ENCODE measurements around the gene DST.

The DST gene

DNA sequence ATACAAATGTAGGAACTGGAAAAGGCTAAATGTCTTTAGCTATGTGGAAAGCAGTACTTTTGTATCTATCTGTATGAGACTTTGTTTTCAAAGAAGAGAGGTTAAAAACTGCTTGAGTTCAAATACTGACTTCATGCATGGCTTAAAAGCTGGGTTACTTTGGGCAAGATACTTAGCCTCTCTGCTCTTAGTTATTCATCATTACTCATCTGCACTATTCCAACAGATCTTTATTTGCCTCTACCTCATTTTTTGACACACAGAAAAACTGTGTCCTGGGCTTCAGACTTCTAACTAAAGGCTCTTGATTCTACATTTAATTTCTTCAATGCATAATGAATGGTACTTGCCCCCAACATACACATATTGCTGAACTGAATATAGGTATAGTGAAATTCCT lies 114.8 kb downstream of the DST start:
- H3K27me3 ChIP-seq (replicated peaks), result no peaks in the 10 kb centered on the region
- in situ Hi-C loops (cut with HindIII; ENCODE audit: low pct_ligation_motif_present, low sequenced_read_pairs), result no loop called here
- no peak for DNase-seq
- TF ChIP-seq, protein P1, sequence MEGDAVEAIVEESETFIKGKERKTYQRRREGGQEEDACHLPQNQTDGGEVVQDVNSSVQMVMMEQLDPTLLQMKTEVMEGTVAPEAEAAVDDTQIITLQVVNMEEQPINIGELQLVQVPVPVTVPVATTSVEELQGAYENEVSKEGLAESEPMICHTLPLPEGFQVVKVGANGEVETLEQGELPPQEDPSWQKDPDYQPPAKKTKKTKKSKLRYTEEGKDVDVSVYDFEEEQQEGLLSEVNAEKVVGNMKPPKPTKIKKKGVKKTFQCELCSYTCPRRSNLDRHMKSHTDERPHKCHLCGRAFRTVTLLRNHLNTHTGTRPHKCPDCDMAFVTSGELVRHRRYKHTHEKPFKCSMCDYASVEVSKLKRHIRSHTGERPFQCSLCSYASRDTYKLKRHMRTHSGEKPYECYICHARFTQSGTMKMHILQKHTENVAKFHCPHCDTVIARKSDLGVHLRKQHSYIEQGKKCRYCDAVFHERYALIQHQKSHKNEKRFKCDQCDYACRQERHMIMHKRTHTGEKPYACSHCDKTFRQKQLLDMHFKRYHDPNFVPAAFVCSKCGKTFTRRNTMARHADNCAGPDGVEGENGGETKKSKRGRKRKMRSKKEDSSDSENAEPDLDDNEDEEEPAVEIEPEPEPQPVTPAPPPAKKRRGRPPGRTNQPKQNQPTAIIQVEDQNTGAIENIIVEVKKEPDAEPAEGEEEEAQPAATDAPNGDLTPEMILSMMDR (IDR thresholded peaks at IDR 0.05; ENCODE audit: low read depth, low read length, missing control alignments), result no peak
- H3K27ac ChIP-seq, result peak overlapping the region; percentile 88
- H3K36me3 ChIP-seq (replicated peaks), result peaks cover 12% of the 10 kb centered on the region
- no peak overlapping the region for H3K4me3 ChIP-seq (ENCODE audit: low read depth, low read length)

DNA sequence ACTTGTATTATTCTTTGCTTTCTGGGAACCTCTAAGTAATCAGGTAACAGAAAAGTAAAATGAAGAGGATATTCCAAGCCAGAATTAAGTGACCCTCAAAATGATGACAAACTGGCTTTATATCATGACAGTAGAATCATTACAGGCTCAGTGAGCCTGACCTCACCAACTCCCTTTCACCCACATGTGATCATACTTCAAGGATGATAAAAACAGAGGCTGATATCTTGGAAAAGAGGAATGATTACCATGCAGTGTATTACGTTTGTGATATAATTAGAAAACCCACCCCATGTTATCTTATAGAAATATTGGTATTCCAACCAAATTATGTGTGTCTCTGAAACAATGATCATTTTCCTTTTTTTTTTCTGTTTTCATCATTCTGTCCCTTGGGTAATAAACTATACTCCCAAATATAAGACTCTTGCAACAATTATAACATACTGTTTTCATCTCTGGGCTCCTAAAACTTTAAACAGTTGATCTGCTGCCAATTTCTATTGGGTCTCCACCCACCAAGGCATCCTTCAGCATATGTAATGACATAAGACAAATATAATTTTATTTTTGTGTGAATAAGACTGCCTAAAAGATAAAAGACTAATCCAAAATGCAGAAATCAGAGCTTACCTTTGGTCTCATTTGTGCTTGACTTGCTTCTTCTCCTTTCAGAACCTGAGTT lies 115.7 kb downstream of the DST start:
- TF ChIP-seq, protein P1 (IDR thresholded peaks at IDR 0.05; ENCODE audit: low read depth, low read length, missing control alignments), result no peak
- in situ Hi-C loops (cut with HindIII; ENCODE audit: low pct_ligation_motif_present, low sequenced_read_pairs), result no loop called here
- Histone ChIP-seq H3K36me3 (replicated peaks) (peaks cover 12% of the 10 kb centered on the region), H3K27ac (peak overlapping the region; percentile 88), H3K4me3 (ENCODE audit: low read depth, low read length) (no peak overlapping the region), H3K27me3 (replicated peaks) (no peaks in the 10 kb centered on the region)
- peak; percentile 15 for DNase-seq

DNA sequence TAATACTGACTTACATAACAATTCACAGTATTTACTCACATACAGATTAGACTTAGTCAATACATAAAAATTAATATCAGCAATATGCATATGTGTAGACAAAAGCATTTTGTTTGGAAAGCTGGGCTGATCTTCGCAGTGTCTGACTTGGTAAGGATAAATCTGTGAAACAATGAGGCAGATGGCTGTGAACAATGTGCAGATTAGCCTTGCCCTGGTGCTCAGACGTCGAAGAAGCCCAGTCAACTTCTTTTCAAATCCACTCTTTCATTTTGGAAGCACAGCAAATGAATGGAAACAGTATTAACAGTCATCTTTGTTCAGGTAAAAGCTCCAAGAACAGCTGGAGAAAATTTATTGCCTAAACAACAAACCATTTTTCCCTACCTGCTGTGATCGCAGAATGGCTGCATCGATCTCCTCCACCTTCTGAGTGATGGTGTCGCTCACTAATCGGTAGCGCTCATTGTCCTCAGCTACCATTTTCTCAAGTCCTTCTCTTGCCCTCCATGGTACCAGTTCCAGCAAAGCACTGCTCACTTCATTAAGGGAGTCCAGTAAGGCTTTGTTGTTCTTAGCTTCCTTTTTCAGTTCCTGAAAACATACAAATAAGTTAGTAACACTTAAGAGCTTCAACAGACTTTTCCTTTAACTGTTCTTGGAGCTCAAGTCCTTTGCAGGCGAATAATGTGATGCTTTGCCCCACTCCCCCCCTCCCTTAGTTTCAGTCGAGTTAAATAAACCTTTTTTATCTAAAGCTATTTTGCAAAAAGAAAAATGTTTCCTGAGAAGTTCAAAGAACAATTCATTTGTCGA lies 116.5 kb downstream of the DST start:
- DNase-seq, result no peak
- Histone ChIP-seq H3K27me3 (replicated peaks) (no peaks in the 10 kb centered on the region), H3K36me3 (replicated peaks) (peaks cover 10% of the 10 kb centered on the region), H3K27ac (peak overlapping the region; percentile 82), H3K4me3 (ENCODE audit: low read depth, low read length) (no peak overlapping the region)
- TF ChIP-seq, protein P1 (IDR thresholded peaks at IDR 0.05; ENCODE audit: low read depth, low read length, missing control alignments), result no peak
- in situ Hi-C loops (cut with HindIII; ENCODE audit: low pct_ligation_motif_present, low sequenced_read_pairs), result no loop called here

DNA sequence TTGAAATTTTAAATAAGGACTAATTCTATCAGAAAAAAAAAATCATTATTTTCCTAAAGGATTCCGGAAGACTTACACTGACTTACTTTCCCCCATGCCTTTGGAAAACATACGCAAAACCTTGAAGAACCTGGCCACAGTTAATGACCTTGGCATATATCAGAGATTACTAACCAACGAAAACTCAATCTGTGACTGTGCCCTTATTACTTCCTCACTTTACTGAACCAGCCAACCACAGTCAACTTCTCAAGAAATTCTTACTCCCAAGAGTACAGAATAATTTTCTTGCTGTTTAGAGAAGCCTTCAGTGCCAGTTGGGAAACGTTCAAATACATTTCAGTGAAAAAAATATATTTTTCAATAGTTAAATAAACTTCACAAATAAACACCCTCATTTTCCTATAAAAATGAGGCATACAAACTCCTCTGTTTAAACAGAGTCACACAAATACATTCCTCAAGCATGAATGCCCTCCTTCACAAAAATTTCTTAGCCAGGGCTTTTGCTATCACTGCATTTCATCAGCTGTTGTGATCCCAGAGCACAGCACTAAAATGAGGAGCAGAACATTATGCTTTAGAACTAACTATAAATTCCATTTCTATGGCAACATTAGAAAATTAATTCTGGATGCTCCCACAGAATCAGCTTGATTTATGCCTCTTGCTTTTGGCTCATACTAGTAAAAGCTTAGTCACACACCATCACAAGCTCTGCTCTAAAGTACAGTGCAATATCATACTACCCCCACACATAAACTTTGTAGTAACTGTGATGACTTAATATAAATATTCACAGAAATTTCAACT lies 117.6 kb downstream of the DST start:
- peaks cover 10% of the 10 kb centered on the region for H3K36me3 ChIP-seq (replicated peaks)
- TF ChIP-seq, protein P1 (IDR thresholded peaks at IDR 0.05; ENCODE audit: low read depth, low read length, missing control alignments), result no peak
- DNase-seq, result peak; percentile 65
- no peaks in the 10 kb centered on the region for H3K27me3 ChIP-seq (replicated peaks)
- H3K27ac ChIP-seq, result peak overlapping the region; percentile 82
- in situ Hi-C loops (cut with HindIII; ENCODE audit: low pct_ligation_motif_present, low sequenced_read_pairs), result no loop called here
- H3K4me3 ChIP-seq (ENCODE audit: low read depth, low read length), result no peak overlapping the region

DNA sequence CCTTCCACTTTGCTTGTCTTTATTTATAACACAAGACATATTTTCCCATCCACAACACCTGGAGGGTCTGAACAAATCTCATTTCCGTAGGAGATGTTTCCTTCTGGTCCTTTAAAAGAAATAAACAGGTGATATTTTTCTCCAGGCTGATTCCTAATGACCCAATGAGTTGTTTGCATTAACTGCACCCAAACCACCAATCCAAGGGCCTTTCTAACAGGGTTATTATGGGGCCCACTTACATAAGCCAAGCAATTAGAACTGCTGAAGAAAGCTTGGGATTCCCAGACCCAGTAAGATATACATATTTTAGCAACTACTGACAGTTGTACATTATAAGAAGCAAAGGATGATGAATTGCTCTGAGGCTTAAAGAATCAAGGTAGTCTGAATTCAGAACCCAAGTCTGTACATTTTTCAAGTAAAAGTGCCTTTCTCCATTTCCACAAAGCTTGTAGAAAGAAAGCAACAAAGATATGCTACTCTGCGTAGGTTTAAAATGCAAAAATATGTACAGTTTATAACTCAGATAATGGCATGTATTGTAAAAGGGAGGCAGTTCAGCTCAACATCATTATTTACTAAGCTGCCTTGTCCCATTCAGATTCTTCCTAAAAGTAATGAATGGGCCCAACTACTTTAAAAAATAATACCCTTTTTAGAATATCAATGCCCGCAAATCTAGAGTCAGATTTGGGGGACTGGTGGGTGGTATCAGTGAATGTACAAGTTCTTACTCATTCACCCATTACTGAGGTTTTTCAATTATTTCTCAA lies 120.0 kb downstream of the DST start:
- no peak for DNase-seq
- TF ChIP-seq, protein P1 (IDR thresholded peaks at IDR 0.05; ENCODE audit: low read depth, low read length, missing control alignments), result no peak
- Histone ChIP-seq H3K27ac (no peak overlapping the region), H3K27me3 (replicated peaks) (no peaks in the 10 kb centered on the region), H3K4me3 (ENCODE audit: low read depth, low read length) (no peak overlapping the region), H3K36me3 (replicated peaks) (peaks cover 16% of the 10 kb centered on the region)
- in situ Hi-C loops (cut with HindIII; ENCODE audit: low pct_ligation_motif_present, low sequenced_read_pairs), result no loop called here
